NCI-H146 treated with DMSO at 0.1 percent for 48 hours (cell line): ENCODE measurements around the gene ZBTB7B.

Source experiments
- DNase-seq: peaks from one replicate; lab custom pipeline; 2025; ENCODE audit not compliant: unreplicated experiment; lab: John Stamatoyannopoulos, UW

The ZBTB7B gene

DNA sequence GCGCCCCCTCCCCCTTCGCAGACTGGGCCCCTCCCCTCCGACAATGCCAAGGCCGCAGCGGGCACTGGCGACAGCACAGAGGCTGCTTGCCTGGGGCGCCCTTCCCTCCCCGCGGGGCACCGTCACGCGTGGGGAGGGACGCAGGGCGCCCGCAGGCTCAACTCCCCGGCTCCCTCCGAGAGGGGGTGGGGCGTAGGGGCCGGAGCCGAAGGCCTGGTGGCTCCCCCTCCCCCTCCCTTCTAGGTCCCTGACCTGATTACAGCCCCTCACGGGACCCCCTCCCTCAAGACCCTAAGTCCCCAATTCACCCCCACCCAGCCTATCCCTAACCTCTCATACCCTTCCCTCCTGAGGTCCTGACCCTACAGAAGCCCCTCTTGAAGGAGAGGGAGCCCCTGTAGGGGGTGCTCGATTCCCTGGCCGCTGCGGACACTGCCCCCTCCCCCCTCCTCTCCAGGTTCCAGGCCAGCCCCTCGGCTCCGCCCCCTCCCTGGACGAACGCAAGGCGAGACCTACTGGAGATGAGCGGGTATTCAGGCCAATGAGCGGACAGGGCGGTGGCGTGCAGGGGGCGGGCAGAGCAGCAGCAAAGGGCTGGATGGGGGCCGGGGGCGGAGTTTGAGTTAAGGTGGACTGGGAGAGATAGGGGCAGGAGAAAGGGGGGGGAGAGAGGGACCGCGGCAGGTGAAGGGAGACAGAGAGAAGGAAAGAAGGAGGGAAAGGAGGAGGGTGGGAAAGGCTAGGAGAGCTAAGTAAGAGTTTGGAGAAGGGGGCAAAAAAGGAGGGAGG, 733 bp upstream of the ZBTB7B start:
- peak; percentile 98 for DNase-seq

DNA sequence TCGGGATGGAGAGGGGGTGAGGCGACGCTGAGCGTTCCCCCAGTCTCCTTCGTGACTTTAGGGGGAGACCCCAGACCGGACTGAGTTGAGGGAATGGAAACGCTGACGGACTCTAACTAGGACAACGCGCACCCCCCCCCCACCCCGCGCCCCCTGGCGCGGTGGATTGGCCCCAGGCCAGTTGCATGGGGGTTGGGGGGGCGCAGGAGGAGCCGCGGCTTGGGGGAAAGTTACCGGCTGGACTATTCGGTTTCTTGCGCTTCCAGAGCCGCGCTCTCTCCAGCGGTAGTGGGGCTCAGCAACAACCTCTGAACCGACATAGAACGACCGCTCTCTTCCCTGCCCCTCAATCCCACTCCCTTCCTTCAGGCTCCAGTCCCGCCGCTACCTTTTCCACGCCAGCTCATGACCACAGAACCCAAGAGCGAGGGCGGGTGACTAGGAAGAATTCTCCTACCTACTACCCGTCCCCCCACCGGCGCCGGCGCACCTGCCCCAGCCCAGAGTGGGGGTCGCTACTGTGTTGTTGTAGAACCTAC, 694 bp downstream of the ZBTB7B start:
- peak; percentile 31 for DNase-seq

GRCh38 chr1:155003766-155004351, 1.3 kb downstream of the ZBTB7B start:
- no peak for DNase-seq

- DNase-seq = no peak
Observed at GRCh38 chr1:155004352-155005075, 1.9 kb downstream of the ZBTB7B start.

DNA sequence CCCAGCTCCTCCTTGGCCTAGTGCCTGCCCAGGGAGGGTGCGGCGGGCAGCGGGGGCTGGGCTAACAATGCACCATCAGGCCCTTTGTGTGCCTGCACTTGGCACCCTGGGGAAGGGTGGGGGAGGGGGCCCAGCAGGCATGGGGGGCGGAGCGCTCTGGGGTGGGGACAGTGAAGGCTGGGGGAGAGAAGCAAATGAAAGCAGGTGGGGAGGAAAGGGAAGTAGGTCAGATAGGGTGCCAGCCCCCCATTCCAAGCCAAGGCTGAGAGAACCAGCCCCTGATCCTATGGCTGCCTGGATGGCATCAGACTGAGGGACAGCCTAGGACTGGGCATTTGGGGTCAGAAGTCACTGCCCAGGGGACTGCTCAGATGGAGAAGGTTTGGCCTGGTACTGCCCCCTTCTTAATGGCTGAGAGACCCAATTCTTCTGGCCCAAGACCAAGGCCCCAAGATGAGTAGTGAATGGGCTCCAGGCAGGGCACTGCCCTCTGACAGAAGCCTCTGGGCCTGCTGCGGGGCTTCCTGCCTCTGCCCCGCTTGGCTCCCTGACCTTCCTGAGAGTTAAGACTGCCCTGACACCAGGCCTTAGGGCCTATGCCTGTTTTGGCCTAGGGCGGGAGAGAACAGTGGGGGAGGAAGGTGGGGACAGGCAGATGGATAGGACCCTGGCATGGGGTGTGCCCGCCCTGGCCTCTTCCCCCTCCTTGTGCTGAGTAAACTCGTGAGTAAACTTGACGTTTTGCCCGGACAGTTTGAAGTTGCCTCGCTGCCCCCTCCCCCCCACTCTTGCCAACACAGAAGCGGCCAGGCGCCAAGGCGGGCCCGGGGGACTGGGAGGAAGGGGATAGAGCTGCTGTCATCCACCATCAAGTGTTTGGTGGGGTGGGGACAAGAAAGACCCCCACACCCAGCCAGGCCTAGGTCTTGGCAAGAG, 2.7 kb downstream of the ZBTB7B start:
- no peak for DNase-seq

GRCh38 chr1:155006601-155007101, 4.0 kb downstream of the ZBTB7B start:
- no peak for DNase-seq

DNA sequence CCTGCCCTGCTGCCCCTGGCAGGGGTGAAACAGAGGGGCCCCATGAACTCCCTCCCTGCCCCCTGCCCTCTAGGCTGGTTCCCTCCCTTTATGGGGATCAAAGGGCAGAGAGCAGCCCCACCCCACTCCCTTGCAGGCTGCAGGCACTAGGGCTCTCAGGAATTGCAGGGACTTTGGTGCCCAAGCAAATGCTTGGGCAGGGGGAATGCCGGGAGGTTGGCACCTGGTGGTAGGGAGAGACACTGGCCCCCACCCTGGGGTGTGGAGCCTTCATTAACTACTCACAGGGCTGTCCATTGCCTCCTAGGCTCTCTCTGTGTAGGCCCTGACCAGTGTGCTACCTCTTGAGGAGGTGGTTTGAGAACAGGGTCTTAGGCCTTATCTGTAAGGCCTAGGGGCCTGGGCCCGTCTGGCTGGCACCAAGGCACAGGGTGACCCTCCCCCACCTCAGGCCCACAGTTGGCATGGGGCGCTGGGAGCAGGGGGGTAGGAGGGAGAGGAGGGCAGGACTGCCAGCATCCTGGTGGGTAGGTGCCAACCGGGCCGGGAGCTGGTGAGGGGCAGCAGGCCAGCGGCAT, 4.7 kb downstream of the ZBTB7B start:
- DNase-seq = no peak

- DNase-seq = no peak
Observed at GRCh38 chr1:155008015-155008941, 5.7 kb downstream of the ZBTB7B start.

- DNase-seq = no peak
Observed at GRCh38 chr1:155009221-155009711, 6.7 kb downstream of the ZBTB7B start.

- DNase-seq = no peak
Observed at GRCh38 chr1:155009742-155010141, 7.1 kb downstream of the ZBTB7B start.

GRCh38 chr1:155010211-155010918, 7.8 kb downstream of the ZBTB7B start:
- DNase-seq = no peak

GRCh38 chr1:155011004-155011416, 8.4 kb downstream of the ZBTB7B start:
- no peak for DNase-seq

GRCh38 chr1:155011437-155012025, 8.9 kb downstream of the ZBTB7B start:
- DNase-seq = no peak

DNA sequence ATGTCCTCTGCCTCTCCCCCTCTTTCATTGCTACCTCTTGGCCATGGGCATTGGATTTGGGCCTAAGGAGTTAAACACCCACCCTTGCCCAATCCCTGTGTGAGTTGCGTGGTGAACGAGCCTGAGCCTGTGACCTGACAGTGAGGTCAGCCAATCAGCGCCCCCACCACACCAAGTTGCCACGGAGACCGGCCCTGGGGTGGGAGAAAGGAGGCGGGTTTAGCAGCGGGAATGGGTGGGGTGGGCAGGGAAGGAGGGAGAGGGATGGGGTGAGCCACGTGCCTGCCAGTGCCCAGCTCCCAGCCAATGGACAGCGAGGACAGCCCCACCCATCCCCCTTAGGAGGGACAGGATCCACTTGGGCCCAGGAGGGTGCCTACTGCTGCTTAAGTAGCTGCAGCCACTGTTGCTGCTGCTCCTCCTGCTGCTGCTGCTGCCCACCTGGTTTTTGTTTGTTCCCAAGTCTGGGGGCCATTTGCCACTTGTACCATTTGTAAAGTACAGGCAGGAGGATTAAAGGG, 9.5 kb downstream of the ZBTB7B start:
- no peak for DNase-seq

DNA sequence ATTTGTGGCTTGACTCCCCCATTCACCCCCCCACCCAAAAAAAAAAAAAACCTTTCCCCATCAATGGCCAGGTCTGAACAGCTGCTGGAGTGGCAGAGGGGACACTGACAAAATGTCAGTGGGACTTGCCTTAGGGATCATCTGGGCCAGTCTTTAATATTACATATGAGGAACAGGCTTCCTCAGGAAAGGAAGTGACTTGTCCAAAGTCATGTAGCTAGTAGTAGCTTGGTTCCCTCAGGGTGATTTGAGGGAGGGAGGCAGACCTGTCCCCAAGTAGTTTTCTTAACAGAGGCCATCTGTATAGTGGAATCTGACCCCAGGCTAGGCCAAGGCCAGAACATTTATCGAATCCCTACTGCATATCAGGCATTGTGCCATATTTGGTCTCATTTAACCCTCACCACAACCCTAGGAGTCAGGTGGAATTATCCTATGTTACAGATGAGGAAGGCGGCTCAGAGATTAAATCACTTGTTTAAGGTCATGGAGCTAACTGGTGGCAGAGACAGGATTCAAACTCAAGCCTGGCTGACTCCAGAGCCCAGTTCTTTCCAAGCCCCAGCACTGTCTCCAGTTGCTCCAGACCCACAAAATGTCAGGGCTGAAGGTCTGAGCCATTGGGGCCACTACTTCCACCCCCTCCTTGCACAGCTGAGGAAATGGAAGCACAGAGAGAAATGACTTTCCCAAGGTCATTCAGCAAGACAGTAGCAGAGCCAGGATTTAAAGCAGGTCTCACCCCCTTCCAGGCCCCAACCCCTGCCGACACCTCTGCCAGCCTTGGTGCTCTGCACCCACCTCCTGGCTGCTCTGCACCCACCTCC, 10.4 kb downstream of the ZBTB7B start:
- no peak for DNase-seq

DNA sequence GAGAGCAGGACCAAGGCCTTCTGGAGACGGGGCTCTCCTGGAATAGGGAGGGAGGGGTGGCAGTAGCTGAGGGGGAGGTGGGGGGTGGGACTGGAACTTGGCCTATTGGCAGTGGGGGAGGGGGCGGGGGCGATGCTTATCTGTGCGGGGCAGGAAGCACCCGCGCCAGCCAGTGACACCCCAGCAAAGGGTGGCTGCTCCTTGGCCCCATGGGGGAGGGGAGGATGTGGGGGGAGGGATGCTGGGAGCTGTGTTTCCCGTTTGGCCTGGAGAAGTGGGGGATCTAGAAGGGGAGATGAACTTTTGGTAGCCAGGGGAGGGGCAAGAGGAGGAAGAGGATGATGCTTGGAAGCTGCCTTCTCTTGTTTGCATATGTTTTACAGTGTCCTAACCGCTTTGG, 11.0 kb downstream of the ZBTB7B start:
- no peak for DNase-seq
